ENCODE results near the gene TC2N. TPM values are rescaled to one million over a fixed set of nuclear protein-coding genes. Genes with fewer than 3 reads are reported as not detected.
A peak's percentile ranks its signal among the peaks of the same experiment; 100 is the strongest.
"Not testable (repeated sequence)": the region's sequence is repeated elsewhere in the genome, so short reads cannot be mapped to it uniquely, and the experiment has no call there.

TC2N gene
- 3.1 TPM for polyA plus RNA-seq (ENCODE audit: insufficient read length)

GRCh38 chr14:91867316-91867988 is at the start of gene TC2N:
Gene TC2N, minus strand, starts transcription at chr14:91867536. Its CDS starts 53,767 bp downstream, at chr14:91813769.
- DNase-seq (ENCODE audit: low read depth), result no peak

- no peak for DNase-seq (ENCODE audit: low read depth)
Measured at GRCh38 chr14:91912035-91912434, 44.7 kb upstream of the TC2N start.

DNA sequence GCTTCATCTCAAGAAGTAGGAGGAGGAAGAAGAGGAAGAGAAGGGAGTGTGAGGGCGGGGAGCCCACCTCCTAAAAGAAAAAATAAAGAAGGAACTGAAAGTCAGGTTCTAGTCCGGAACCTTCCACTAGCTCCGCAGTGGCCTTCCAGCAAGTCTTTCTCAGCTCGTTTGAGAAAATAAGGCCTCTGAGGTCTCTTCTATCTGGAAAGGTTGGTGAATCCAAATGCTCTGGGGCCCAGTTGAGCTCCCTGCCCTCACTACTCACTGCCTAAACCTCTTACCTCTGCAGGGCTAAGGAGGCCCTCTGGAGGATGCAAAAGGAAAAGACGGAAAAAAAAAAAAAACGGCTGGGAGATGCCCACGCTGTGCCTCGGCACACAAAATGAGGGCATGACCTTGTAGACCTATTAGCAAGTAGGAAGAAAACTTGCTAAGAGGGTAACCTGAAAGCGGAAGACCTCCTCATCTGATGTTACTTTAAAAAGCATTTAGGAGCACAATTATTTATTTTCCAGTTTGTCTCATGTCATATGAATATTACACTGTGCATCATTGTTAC is 44.2 kb upstream of the TC2N start:
- no peak for DNase-seq (ENCODE audit: low read depth)

DNA sequence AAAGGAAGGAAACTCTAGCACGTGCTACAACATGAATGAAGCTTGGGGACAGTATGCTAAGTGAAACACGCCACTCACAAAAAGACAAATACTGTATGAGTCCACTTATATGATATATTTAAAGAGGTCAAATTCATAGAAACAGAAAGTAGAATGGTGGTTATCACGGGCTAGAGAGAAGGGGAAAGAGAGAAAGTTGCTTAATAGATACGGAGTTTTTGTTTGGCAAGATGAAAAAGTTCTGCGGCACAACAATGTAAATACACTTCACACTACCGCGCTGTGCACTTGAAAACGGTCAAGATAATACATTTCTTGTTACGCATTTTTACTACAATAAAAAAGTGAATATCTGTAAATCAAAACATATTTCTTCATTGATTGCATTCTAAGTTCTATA is 42.9 kb upstream of the TC2N start:
- DNase-seq (ENCODE audit: low read depth), result no peak

- DNase-seq (ENCODE audit: low read depth), result no peak
Measured at GRCh38 chr14:91906374-91906773, 39.0 kb upstream of the TC2N start.

- no peak for DNase-seq (ENCODE audit: low read depth)
Measured at GRCh38 chr14:91904956-91905645, 37.8 kb upstream of the TC2N start.

DNA sequence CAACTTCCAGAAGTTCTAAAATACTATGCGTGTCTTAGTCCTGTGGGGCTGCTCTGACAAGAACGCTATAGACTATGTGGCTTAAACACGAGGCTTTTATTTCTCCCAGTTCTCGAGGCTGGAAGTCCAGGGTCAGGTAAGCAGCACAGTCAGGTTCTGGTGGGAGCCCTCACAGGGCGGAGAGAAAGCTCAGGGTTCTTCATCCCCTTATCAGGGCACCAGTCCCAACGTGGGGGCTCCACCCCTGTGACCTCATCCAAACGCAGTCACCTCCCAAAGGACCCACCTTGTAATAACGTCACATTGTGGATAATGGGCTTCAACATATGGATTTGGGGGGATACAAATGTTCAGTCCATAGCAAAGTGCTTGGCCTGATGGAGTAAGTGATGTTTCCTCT is 37.1 kb upstream of the TC2N start:
- DNase-seq (ENCODE audit: low read depth), result no peak

GRCh38 chr14:91903070-91903469 is 35.7 kb upstream of the TC2N start:
- no peak for DNase-seq (ENCODE audit: low read depth)

GRCh38 chr14:91902336-91902735 is 35.0 kb upstream of the TC2N start:
- no peak for DNase-seq (ENCODE audit: low read depth)

DNA sequence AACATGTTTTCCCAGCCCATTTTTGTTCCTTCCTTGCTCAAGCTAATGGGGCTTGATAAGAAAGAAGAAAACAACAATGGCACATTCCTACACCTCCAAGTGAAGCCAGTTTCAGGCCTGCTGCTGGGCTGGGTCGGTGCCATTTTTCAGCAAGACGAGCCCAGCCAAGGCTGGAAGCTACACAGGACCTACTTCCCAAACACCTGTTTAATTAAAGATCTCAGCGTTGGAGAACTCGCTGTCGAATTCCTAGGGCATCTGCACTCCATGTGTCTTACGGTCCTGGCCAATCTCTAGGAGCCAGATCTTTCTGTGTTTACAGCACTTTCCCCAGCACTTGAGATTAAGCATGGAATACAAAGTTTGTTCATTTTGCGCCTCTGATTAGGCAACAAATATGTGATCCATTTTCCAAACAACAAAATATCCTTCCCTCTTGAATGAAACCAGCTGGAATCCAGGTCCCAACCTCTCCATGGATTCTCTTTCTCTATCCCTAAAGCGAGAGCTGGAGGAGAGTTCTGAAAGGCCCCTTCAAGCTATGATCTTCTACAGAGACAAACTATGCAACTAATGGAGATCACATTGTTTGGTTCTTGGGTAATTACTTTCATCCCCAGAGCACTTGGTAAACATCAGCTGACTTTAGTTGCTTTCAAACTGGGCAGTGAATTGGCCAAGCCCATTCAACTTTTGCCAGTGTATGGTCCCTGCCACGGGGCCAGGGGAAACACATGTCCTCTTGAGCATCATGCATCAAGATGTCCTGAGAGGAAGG is 34.3 kb upstream of the TC2N start:
- DNase-seq (ENCODE audit: low read depth), result no peak

GRCh38 chr14:91899806-91900205 is 32.5 kb upstream of the TC2N start:
- DNase-seq (ENCODE audit: low read depth), result no peak

- no peak for DNase-seq (ENCODE audit: low read depth)
Measured at GRCh38 chr14:91899213-91899612, 31.9 kb upstream of the TC2N start.

DNA sequence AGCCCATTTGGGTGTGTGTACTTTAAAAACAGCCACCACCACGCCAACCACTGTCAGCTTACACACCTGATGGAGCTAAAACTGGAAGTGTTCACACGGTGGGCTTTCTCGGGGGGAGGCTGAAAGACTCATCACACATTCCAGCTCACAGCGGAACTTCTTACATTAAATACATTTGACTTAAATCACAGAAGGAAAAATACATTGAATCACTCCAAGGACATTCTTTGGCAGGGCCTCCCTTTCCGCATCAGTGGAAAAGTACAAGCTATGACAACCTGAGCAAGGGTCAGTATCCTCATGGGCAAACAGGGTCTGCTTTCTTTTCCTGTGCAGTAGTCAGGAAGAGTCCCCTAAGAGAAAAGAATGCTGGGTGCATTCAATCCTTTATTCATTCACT is 31.0 kb upstream of the TC2N start:
- no peak for DNase-seq (ENCODE audit: low read depth)

GRCh38 chr14:91897716-91898115 is 30.4 kb upstream of the TC2N start:
- not testable (repeated sequence) for DNase-seq (ENCODE audit: low read depth)

GRCh38 chr14:91897106-91897701 is 29.9 kb upstream of the TC2N start:
- no peak for DNase-seq (ENCODE audit: low read depth)

- DNase-seq (ENCODE audit: low read depth), result no peak
Measured at GRCh38 chr14:91896419-91896818, 29.1 kb upstream of the TC2N start.

DNA sequence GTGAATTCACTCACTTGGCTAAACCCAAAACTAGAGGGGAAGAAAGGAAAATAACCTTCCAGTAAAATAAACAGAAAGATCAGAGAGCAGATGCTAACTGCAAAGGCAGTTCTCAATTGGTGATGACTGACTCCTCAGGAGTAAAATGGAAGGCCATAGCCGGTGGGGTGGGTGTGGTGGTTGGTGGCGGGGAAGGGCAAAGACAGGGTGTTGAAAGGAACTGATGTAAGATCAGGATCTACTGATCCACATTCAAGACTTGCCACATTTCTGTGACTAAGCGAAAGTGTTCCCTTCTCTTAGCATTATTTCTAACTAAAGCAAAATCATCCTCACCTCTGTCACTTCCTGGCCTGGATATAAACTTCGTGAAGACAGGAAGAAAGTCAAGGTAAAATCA is 26.3 kb upstream of the TC2N start:
- no peak for DNase-seq (ENCODE audit: low read depth)

GRCh38 chr14:91893007-91893406 is 25.7 kb upstream of the TC2N start:
- DNase-seq (ENCODE audit: low read depth), result peak; percentile 70

DNA sequence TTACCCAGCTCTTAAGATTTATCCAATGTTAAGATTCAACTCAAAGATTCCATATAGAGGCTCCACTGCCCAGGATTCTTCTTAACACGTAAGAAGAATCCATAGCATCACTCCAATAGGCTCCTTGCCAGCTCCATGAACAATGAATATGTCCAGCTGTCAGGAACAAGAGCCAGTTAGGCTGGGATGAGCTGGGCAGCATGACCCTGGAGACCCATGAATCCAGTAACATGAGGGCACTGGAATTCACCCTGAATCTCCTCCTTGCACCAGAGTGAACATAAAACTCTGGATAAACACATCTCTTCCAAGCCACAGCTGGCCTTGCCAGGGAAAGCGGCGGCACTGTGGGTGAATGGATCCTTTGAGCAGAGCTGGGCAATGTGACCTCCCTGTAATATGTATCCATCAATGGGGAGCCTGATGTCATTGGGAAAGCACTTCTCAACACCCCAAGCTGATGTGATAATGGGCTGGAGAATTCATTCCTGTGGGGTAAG is 24.4 kb upstream of the TC2N start:
- no peak for DNase-seq (ENCODE audit: low read depth)

DNA sequence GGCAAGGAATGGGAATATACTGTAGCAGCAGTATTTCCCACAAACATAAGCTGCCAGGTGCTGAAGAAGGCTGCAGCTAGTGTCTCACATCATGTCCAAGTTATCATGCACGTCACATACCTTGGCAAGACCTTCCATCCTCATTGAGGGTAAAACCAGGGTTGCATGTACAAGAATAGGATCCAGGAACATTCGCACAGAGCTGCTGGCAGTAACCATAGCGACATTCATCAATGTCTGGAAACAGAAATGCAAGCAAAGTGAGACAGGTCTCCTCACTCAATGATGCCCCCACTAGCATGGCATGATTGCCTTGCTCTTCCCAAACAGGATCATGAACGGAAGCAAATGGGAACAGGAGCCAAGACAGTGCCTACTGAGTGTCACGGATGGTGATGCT is 23.8 kb upstream of the TC2N start:
- DNase-seq (ENCODE audit: low read depth), result no peak

GRCh38 chr14:91890291-91890749 is 23.0 kb upstream of the TC2N start:
- DNase-seq (ENCODE audit: low read depth), result no peak

All from forelimb muscle (tissue), 1 donor.